ENCODE measurements around the gene TNFRSF12A.
A peak's percentile ranks its signal among the peaks of the same experiment; 100 is the strongest.

TNFRSF12A gene

GRCh38 chr16:3012246-3012645 is 7.9 kb upstream of the TNFRSF12A start:
- H3K27me3 ChIP-seq (ENCODE audit: control insufficient read depth, insufficient read depth, low read length, poor library complexity, severe bottlenecking): peaks cover 48% of the 10 kb centered on the region
- WGBS, 2 experiments: 17% methylated on average over 19 of the region's 19 CpGs

GRCh38 chr16:3012828-3013420 is 7.2 kb upstream of the TNFRSF12A start, which contains the start of gene CLDN9:
Gene CLDN9 (plus strand): TSS chr16:3012923. CDS start chr16:3013363, 440 bp downstream.
- peaks cover 44% of the 10 kb centered on the region for H3K27me3 ChIP-seq (ENCODE audit: control insufficient read depth, insufficient read depth, low read length, poor library complexity, severe bottlenecking)
- 25 to 26% methylated on average over 27 of the region's 27 CpGs for WGBS, 2 experiments
- no peaks in the 10 kb centered on the region for H3K9me3 ChIP-seq (ENCODE audit: control insufficient read depth, low read length)
- peak within 1 kb of the TSS; percentile 2 for H3K4me3 ChIP-seq (ENCODE audit: insufficient read depth, low read depth, low read length)
- no peak within 1 kb of the TSS for H3K27ac ChIP-seq (ENCODE audit: insufficient read depth, low read depth, low read length, poor library complexity, severe bottlenecking)
- H3K36me3 ChIP-seq (ENCODE audit: control insufficient read depth, insufficient read depth, low read length): no peaks in the 10 kb centered on the region
- peaks cover 29% of the 10 kb centered on the region for H3K4me1 ChIP-seq (ENCODE audit: control insufficient read depth, insufficient read depth, low read length)

More at GRCh38 chr16:3012246-3012645, 7.9 kb upstream of the TNFRSF12A start:
- peaks cover 35% of the 10 kb centered on the region for H3K4me1 ChIP-seq (ENCODE audit: control insufficient read depth, insufficient read depth, low read length)
- no peaks in the 10 kb centered on the region for H3K36me3 ChIP-seq (ENCODE audit: control insufficient read depth, insufficient read depth, low read length)
- H3K9me3 ChIP-seq (ENCODE audit: control insufficient read depth, low read length): no peaks in the 10 kb centered on the region
- peak overlapping the region; percentile 2 for H3K4me3 ChIP-seq (ENCODE audit: insufficient read depth, low read depth, low read length)
- no peak overlapping the region for H3K27ac ChIP-seq (ENCODE audit: insufficient read depth, low read depth, low read length, poor library complexity, severe bottlenecking)

GRCh38 chr16:3013491-3013951 is 6.6 kb upstream of the TNFRSF12A start:
- Histone ChIP-seq H3K9me3 (ENCODE audit: control insufficient read depth, low read length) (no peaks in the 10 kb centered on the region), H3K4me1 (ENCODE audit: control insufficient read depth, insufficient read depth, low read length) (peaks cover 25% of the 10 kb centered on the region), H3K27ac (ENCODE audit: insufficient read depth, low read depth, low read length, poor library complexity, severe bottlenecking) (no peak overlapping the region), H3K27me3 (ENCODE audit: control insufficient read depth, insufficient read depth, low read length, poor library complexity, severe bottlenecking) (peaks cover 38% of the 10 kb centered on the region), H3K36me3 (ENCODE audit: control insufficient read depth, insufficient read depth, low read length) (no peaks in the 10 kb centered on the region), H3K4me3 (ENCODE audit: insufficient read depth, low read depth, low read length) (no peak overlapping the region)
- WGBS, 2 experiments: 74 to 76% methylated on average over 27 of the region's 27 CpGs

- Histone ChIP-seq H3K4me3 (ENCODE audit: insufficient read depth, low read depth, low read length) (no peak overlapping the region), H3K9me3 (ENCODE audit: control insufficient read depth, low read length) (no peaks in the 10 kb centered on the region), H3K27ac (ENCODE audit: insufficient read depth, low read depth, low read length, poor library complexity, severe bottlenecking) (no peak overlapping the region), H3K4me1 (ENCODE audit: control insufficient read depth, insufficient read depth, low read length) (peaks cover 22% of the 10 kb centered on the region), H3K27me3 (ENCODE audit: control insufficient read depth, insufficient read depth, low read length, poor library complexity, severe bottlenecking) (peaks cover 33% of the 10 kb centered on the region), H3K36me3 (ENCODE audit: control insufficient read depth, insufficient read depth, low read length) (no peaks in the 10 kb centered on the region)
- 79 to 81% methylated on average over 12 of the region's 12 CpGs for WGBS, 2 experiments
Observed at GRCh38 chr16:3013998-3014690, 6.0 kb upstream of the TNFRSF12A start.

GRCh38 chr16:3014971-3015370 is 5.2 kb upstream of the TNFRSF12A start:
- Histone ChIP-seq H3K27ac (ENCODE audit: insufficient read depth, low read depth, low read length, poor library complexity, severe bottlenecking) (no peak overlapping the region), H3K4me3 (ENCODE audit: insufficient read depth, low read depth, low read length) (no peak overlapping the region), H3K4me1 (ENCODE audit: control insufficient read depth, insufficient read depth, low read length) (peaks cover 17% of the 10 kb centered on the region), H3K9me3 (ENCODE audit: control insufficient read depth, low read length) (no peaks in the 10 kb centered on the region), H3K27me3 (ENCODE audit: control insufficient read depth, insufficient read depth, low read length, poor library complexity, severe bottlenecking) (peaks cover 33% of the 10 kb centered on the region), H3K36me3 (ENCODE audit: control insufficient read depth, insufficient read depth, low read length) (no peaks in the 10 kb centered on the region)
- WGBS, 2 experiments: 92 to 93% methylated on average over 6 of the region's 6 CpGs

- no peaks in the 10 kb centered on the region for H3K36me3 ChIP-seq (ENCODE audit: control insufficient read depth, insufficient read depth, low read length)
- peaks cover 33% of the 10 kb centered on the region for H3K27me3 ChIP-seq (ENCODE audit: control insufficient read depth, insufficient read depth, low read length, poor library complexity, severe bottlenecking)
- no peak overlapping the region for H3K4me3 ChIP-seq (ENCODE audit: insufficient read depth, low read depth, low read length)
- WGBS, 2 experiments: 84% methylated on average over 13 of the region's 13 CpGs
- no peaks in the 10 kb centered on the region for H3K9me3 ChIP-seq (ENCODE audit: control insufficient read depth, low read length)
- H3K27ac ChIP-seq (ENCODE audit: insufficient read depth, low read depth, low read length, poor library complexity, severe bottlenecking): no peak overlapping the region
- peaks cover 14% of the 10 kb centered on the region for H3K4me1 ChIP-seq (ENCODE audit: control insufficient read depth, insufficient read depth, low read length)
Observed at GRCh38 chr16:3015865-3016521, 4.2 kb upstream of the TNFRSF12A start.

GRCh38 chr16:3017344-3017743 is 2.8 kb upstream of the TNFRSF12A start:
- Histone ChIP-seq H3K4me3 (ENCODE audit: insufficient read depth, low read depth, low read length) (peak overlapping the region; percentile 58), H3K36me3 (ENCODE audit: control insufficient read depth, insufficient read depth, low read length) (no peaks in the 10 kb centered on the region), H3K4me1 (ENCODE audit: control insufficient read depth, insufficient read depth, low read length) (peaks cover 25% of the 10 kb centered on the region), H3K9me3 (ENCODE audit: control insufficient read depth, low read length) (no peaks in the 10 kb centered on the region), H3K27me3 (ENCODE audit: control insufficient read depth, insufficient read depth, low read length, poor library complexity, severe bottlenecking) (peaks cover 22% of the 10 kb centered on the region), H3K27ac (ENCODE audit: insufficient read depth, low read depth, low read length, poor library complexity, severe bottlenecking) (peak overlapping the region; percentile 61)
- WGBS, 2 experiments: 1% methylated on average over 20 of the region's 20 CpGs

GRCh38 chr16:3017794-3018506 is 2.2 kb upstream of the TNFRSF12A start, which contains the start of gene CLDN6:
Gene CLDN6 (minus strand): TSS chr16:3018183. CDS start chr16:3016021, 2,162 bp downstream.
- H3K4me1 ChIP-seq (ENCODE audit: control insufficient read depth, insufficient read depth, low read length): peaks cover 31% of the 10 kb centered on the region
- WGBS, 2 experiments: 1% methylated on average over 52 of the region's 52 CpGs
- peak within 1 kb of the TSS; percentile 61 for H3K27ac ChIP-seq (ENCODE audit: insufficient read depth, low read depth, low read length, poor library complexity, severe bottlenecking)
- peak within 1 kb of the TSS; percentile 58 for H3K4me3 ChIP-seq (ENCODE audit: insufficient read depth, low read depth, low read length)
- no peaks in the 10 kb centered on the region for H3K36me3 ChIP-seq (ENCODE audit: control insufficient read depth, insufficient read depth, low read length)
- H3K27me3 ChIP-seq (ENCODE audit: control insufficient read depth, insufficient read depth, low read length, poor library complexity, severe bottlenecking): peaks cover 16% of the 10 kb centered on the region
- no peaks in the 10 kb centered on the region for H3K9me3 ChIP-seq (ENCODE audit: control insufficient read depth, low read length)

GRCh38 chr16:3019594-3020246 is 448 bp upstream of the TNFRSF12A start:
- H3K4me3 ChIP-seq (ENCODE audit: insufficient read depth, low read depth, low read length): peak overlapping the region; percentile 56
- WGBS, 2 experiments: 48% methylated on average over 39 to 40 of the region's 40 CpGs

More at GRCh38 chr16:3019594-3020246, 448 bp upstream of the TNFRSF12A start:
- no peaks in the 10 kb centered on the region for H3K36me3 ChIP-seq (ENCODE audit: control insufficient read depth, insufficient read depth, low read length)
- no peak overlapping the region for H3K27ac ChIP-seq (ENCODE audit: insufficient read depth, low read depth, low read length, poor library complexity, severe bottlenecking)
- H3K4me1 ChIP-seq (ENCODE audit: control insufficient read depth, insufficient read depth, low read length): peaks cover 29% of the 10 kb centered on the region
- H3K9me3 ChIP-seq (ENCODE audit: control insufficient read depth, low read length): no peaks in the 10 kb centered on the region
- peaks cover 5% of the 10 kb centered on the region for H3K27me3 ChIP-seq (ENCODE audit: control insufficient read depth, insufficient read depth, low read length, poor library complexity, severe bottlenecking)

All from ectodermal cell (in vitro differentiated cells).